LNCAP (cell line): Measurements from ENCODE around the gene MESP2.

Source experiments
- TF ChIP-seq, protein P1 (sequence below): fragments of 450-650 bp; IDR thresholded peaks from 2 replicates; pipeline ENCODE4 v1.5.1; 2017; ENCODE audit warnings: mild to moderate bottlenecking

The MESP2 gene, protein sequence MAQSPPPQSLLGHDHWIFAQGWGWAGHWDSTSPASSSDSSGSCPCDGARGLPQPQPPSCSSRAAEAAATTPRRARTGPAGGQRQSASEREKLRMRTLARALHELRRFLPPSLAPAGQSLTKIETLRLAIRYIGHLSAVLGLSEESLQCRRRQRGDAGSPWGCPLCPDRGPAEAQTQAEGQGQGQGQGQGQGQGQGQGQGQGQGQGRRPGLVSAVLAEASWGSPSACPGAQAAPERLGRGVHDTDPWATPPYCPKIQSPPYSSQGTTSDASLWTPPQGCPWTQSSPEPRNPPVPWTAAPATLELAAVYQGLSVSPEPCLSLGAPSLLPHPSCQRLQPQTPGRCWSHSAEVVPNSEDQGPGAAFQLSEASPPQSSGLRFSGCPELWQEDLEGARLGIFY

DNA sequence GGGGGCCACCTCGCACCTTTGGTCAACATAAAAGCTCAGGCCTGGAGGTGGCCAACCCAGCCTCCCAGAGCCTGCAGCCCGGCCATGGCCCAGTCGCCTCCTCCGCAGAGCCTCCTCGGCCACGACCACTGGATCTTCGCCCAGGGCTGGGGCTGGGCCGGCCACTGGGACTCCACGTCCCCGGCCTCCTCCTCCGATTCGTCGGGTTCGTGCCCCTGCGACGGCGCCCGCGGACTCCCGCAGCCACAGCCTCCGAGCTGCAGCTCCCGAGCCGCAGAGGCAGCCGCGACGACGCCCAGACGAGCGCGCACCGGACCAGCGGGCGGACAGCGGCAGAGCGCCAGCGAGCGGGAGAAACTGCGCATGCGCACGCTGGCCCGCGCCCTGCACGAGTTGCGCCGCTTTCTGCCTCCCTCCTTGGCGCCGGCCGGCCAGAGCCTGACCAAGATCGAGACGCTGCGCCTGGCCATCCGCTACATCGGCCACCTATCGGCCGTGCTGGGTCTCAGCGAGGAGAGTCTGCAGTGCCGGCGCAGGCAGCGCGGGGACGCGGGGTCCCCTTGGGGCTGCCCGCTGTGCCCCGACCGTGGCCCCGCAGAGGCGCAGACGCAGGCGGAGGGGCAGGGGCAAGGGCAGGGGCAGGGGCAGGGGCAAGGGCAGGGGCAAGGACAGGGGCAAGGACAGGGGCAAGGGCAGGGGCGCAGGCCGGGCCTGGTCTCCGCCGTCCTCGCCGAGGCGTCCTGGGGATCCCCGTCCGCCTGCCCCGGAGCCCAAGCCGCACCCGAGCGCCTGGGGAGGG, at the start of gene MESP2:
TSS of gene MESP2 (plus strand) at position 59 of the 799 bp plus-strand sequence. CDS start at position 85, 26 bp downstream.
- TF ChIP-seq, protein P1, sequence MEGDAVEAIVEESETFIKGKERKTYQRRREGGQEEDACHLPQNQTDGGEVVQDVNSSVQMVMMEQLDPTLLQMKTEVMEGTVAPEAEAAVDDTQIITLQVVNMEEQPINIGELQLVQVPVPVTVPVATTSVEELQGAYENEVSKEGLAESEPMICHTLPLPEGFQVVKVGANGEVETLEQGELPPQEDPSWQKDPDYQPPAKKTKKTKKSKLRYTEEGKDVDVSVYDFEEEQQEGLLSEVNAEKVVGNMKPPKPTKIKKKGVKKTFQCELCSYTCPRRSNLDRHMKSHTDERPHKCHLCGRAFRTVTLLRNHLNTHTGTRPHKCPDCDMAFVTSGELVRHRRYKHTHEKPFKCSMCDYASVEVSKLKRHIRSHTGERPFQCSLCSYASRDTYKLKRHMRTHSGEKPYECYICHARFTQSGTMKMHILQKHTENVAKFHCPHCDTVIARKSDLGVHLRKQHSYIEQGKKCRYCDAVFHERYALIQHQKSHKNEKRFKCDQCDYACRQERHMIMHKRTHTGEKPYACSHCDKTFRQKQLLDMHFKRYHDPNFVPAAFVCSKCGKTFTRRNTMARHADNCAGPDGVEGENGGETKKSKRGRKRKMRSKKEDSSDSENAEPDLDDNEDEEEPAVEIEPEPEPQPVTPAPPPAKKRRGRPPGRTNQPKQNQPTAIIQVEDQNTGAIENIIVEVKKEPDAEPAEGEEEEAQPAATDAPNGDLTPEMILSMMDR: peak; percentile 30; the same call in 1 of the 2 replicates

DNA sequence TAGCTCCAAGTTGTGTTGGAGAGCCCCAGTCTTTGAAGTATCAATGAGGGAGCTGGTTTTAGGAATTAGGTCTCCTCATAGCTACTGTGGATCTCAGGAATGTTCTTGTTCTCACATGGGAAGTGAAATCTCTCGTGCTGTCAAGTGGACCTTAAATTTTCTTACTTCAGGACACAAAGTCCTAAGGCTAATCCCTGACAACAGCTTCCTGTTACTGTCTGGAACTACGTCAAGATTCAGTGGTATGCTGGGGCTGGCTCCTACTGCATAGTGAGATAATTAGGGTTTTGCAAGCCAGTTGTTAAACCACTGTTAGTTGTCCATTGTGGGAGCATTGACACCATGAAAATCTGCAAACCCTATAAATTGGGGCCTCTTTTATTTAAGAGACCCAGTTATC, 47.9 kb upstream of the MESP2 start:
- TF ChIP-seq, protein P1: no peak

DNA sequence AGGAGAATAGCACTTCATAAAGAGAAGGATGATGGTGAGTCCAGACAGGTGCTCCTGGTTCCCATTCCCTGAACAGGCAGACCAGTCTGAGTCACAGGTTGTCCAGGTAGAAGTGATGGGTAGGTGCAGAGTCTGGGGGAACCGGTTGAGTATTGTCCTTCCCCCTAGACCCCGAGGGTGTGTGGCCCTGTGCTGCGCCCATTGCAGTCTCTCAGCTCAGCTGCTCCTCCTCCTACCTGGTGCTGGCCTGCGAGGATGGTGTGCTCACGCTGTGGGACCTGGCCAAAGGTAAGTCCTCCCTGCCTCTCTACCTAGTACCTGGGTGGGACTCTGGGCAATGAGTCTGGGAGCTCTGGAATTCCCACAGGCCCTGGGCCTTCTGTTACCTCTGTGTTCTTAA, 44.9 kb upstream of the MESP2 start:
- TF ChIP-seq, protein P1: no peak

DNA sequence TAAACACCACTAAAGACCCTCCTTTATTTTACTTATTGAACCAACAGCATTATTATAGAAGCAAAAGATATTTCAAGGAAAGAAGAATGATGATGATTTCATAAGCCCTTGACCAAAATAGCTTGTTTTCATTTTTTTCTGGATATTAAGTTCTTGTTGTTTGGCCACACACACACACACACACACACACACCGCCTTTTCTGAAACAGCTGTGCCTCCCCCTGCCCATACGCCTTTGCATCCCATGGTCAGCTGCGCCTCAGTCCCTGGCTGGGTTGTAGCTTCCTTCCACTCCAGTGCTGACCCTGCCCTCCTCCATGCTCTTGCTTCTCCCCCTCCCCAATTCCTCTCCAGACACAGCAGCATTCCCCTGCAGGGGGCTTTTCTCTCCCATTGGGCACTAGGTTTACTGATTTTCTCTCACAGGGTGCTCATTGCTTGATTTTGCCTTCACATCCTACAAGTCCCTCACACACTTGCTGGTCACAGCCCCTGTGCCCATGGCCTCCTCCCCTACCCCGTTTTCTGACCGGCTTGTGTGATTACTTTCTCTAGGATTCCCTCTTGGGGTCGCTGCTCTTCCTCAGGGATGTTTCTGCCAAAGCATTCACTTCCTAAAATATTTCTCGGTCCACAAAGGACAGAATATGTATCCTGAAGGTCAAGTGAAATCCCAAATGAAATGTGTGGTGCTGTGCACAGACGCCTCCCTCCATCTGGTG, 43.5 kb upstream of the MESP2 start:
- TF ChIP-seq, protein P1: no peak

DNA sequence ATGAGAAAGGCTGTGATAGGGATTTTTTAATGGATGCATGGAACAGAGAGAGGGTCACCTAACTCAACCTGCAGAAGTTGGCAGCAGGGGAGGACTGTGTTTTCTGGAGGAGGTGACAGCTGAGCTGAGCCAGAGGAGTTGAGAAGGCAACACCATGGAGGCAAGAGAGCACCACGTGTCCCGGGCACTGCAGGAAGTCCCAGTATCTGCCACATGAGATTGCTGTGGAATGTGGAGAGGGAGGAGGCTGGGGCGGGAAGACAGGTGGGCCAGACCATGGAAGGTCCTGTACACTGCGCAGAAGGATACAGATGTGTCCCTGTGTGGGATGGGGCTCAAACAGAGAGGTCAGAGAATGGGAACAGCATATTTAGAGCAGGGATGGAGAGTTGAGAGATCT, 40.4 kb upstream of the MESP2 start:
- TF ChIP-seq, protein P1: no peak

DNA sequence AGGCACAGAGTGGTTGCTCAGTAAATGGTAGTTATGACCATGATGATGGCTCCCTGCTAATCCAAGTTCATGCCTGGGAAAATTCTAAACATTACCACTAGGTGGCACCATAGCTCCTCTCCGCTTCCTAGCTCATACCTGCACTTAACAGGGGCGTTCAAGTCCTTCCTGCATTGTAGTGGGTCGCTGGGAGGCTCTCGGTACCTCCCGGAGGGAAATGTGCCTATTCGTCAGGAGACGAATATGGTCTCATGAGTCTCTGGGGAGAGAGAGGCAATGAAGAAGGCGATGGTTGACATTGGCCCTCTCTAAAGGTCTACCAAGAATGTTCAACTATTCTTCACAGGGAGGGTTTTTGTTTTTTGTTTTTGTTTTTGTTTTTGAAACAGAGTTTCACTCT, 36.0 kb upstream of the MESP2 start:
- TF ChIP-seq, protein P1: peak; percentile 84

DNA sequence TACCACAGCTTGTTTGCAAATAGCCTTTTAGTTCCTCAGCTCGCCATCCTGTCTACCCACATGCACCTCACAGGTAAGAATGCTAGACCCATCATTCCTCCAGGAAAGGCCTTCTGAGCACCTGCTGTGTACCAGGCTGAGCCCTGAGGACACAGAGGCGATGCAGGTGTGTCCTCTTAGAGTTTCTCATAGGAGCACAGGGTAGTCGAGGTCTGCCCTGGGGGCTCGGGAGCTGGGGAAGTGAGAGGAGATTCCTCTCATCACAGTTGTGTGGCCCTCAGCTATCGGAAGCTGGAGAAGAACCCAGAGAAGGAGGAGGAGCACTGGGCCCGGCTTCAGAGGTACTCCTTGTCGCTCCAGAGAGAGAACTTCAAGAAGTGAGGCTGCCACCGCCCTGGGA, 33.1 kb upstream of the MESP2 start:
- TF ChIP-seq, protein P1: no peak
